EH (cell line): Measurements from ENCODE around the gene CDHR3.
"Not testable (repeated sequence)": the region's sequence is repeated elsewhere in the genome, so short reads cannot be mapped to it uniquely, and the experiment has no call there.

Experiments
- DNase-seq: peaks from one replicate; pipeline ENCODE4 v3.0.0-alpha.2; 2015; ENCODE audit warnings: low read depth

The CDHR3 gene

DNA sequence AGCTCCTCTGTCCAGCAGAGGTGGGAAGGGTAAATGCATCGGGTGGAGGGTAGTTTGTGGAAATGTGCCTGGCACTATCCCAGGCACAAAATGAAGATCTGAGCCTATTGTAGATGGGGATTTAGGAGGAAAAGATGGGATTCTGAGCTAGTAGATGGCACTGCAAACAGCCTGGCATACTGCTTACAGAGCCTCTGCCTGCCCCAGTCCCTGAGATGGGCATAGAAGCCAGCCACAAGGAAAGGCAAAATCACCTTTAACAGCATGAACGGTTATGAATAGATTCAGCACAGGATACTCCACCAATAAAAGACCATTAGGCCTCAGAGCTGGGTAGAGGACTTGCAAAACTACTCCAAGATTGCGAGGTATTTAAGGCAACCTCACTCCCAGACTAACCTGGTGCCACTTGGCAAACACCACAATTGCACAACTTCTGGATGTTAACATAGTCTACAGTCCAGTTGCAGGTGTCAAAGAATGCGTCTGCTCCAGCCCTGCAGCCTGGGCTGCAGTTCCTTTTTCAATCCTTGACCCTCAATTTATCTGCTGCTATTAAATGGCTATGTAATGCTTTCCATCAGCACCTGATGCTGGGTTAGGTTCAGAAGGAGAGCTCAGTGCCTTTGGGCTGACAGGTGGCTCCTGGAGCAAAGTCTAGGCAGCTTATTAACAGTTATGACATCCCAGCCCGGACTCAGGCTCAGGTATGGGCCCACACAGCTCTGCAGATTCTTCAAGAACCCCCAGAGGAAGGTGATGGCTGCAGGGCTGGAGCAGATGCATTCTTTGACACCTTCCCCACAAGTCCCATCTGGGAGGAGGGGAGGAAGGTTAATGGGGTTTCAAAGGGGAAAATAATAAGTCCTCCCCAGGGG lies 34.0 kb downstream of the CDHR3 start:
- no peak for DNase-seq

DNA sequence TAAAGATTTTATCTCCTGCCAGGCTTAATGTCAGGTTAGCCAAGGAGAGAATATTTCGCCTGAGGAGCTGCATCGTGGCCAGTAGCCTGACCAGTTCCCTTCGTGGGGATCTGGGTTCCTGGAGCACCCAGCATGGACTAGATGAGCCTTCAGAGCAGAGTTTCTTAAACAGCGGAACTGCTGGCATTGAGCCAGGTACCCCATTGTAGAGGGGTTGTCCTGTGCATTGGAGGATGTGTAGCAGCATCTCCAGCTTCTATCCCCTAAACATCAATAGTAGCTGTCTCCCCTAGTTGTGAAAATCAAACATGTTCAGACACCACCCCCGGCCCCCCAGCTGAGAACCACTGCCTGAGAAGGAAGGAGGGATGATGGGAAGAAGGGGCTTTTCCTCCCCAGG lies 36.2 kb downstream of the CDHR3 start:
- DNase-seq: no peak

DNA sequence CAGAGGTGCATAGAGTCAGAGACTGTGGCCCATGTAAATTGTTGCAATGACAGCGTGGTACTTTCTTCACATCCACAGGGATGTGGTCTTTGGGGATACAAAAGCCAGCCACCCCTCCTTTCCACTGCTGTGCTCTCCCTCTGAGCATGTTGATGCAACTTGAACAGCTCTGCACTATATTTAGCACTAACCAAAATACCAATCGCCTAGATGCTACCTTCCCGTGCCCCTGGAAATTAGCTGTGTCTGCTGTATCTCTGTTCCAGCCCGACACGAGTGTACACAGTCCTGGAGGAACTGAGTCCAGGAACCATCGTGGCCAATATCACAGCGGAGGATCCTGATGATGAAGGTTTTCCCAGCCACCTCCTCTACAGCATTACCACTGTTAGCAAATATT lies 38.1 kb downstream of the CDHR3 start:
- no peak for DNase-seq

DNA sequence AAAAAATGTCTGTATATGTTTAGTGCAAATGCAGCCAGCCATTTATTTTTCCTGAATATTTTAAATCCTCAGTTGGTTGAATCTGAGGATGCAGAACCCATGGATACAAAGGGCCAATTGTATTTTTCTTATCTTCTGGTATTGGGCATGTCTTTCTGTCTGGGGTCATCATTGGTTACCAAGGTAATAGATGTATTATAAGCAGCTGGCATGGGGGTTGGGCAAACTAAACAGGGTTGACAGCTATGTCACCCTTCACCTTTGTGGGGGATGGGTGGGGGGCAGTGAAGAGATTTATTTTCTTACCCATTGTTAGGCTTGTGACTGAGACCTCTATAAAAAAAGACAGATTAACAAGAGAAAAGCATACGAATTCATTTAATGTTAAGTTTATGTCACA lies 38.8 kb downstream of the CDHR3 start:
- DNase-seq: no peak

DNA sequence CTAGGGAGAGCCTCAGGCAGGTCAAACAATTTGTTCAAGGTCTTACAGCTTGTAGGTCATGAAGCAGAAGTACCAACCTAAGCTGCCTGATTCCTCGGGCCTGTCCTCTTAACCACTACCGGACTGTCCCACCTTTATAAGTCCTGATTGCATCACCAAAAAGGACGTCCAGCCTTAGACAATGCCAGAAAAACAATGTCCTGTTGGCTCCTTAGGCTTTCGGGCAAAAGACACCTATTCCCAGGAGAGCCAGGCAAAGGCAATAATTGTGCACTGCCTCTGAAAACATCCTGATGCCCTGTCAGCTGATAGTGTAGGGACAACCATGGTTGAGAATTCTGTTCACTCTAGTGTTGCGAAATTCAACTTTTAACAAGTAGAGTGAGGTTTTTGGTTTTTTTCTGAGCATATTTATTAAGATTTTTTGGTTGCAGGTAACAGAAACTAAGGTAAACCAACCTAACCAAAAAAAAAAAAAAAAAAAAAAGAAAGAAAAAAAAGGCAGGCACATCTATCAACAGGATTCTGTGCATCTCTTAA lies 40.5 kb downstream of the CDHR3 start:
- DNase-seq: no peak

DNA sequence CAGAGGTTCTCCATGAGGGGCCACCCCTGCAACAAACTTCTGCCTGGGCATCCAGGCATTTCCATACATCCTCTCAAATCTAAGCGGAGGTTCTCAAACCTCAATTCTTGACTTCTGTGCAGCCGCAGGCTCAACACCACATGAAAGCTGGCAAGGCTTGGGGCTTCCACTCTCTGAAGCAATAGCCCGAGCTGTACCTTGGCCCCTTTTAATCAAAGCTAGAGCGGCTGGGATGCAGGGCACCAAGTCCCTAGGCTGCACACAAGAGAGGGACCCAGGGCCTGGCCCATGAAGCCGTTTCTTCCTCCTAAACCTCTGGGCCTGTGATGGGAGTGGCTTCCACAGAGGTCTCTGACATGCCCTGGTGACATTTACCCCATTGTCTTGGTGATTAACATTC lies 43.8 kb downstream of the CDHR3 start:
- DNase-seq: no peak

DNA sequence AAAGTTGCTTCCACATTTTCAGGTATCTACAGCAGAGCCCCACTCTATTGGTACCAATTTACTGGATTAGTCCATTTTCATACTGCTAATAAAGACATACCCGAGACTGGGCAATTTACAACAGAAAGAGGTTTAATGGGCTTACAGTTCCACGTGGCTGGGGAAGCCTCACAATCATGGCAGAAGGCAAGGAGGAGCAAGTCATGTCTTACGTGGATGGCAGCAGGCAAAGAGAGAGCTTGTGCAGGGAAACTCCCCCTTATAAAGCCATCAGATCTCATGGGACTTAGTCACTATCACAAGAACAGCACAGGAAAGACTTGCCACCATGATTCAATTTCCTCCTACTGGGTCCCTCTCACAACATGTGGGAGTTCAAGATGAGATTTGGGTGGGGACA lies 44.7 kb downstream of the CDHR3 start:
- not testable (repeated sequence) for DNase-seq

DNA sequence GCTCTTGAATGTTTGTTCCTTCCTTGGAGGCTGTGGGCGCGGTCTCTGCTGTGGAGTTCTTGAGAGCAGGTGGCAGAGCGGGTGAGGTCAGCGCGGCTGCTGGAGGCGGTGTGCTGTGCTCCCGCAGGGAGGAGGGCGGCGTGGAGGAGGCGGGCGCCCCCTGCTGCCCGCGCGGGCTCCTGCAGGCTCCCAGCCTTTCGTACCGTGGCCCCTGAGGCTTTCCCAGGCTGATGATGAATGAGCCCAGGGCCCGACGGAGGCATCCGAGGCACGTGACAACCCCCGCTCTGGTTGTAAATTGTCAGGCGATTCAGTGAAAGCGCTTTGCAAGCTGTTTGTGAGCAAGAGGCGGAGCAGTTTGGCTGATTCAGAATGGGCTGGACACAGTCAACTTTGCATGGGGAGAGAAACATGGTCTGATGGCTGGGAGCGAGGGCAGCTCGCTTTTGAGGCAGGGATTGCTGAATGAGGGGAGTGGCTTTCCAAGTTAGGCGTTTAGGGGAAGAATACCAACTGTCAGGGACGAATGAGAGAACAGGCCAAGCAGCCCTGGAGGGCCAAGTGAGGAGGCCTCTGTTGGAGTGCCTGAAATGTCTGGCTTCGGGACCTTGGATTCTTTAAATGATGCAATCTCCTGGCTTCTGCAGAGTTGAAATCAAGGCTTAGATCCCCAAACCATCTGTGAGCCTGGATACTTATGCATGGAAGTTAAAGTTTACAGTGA lies 46.6 kb downstream of the CDHR3 start:
- DNase-seq: peak; percentile 99

DNA sequence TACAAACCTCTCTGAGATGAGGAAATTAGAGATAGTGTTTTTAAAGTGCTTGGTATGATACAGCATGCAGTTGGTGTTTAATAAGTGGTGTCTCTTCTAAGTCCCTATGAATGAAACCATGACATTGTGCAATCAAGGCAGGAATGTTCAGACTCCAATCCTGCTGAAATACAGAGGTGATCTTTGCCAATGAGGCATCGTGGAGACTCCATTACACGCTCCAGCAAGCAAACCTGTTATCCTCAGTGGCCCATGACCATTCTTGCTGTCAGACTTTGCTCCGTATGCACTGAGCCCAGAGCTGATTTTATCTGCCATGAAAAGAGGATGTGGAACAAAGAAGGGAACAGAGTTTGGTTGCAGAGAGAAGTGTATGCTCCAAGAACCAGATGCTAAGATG lies 47.3 kb downstream of the CDHR3 start:
- DNase-seq: no peak

DNA sequence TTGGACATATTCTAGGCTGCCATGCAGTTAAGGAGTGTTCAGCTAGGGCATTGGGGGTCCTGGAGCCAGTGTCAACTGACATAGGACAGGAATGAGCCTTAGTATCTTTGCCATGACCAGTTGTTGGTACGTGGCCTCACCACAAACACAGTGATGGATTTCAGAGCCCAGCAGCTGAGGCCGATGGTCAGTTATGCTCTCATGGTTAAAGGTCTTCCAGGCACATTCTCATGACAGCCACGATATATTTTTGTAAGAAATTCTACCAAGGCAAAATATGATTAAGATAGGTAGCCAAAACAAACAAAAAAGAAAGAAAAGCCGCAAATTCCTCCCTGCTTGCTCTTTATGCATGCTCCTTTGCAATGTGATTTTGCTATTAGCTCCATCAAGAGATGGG lies 47.8 kb downstream of the CDHR3 start:
- no peak for DNase-seq

DNA sequence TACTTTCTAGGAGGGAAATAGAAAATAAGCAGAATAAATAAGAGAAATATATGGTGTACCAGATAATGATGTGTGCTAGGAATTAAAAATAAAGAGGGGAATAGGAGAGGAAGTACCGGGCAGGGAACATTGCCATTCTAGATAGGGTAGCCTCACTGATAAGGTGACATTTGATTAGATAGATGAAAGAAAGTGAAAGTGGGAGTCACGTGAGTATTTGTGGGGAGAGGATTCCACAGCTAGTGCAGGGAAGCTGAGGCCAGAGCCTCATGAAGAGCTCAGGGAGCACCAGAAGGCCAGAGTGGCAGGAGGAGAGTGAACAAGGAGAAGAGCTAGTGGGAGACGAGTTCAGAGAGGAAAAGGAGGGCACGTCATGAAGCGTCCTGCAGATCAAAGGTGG lies 49.1 kb downstream of the CDHR3 start:
- no peak for DNase-seq

DNA sequence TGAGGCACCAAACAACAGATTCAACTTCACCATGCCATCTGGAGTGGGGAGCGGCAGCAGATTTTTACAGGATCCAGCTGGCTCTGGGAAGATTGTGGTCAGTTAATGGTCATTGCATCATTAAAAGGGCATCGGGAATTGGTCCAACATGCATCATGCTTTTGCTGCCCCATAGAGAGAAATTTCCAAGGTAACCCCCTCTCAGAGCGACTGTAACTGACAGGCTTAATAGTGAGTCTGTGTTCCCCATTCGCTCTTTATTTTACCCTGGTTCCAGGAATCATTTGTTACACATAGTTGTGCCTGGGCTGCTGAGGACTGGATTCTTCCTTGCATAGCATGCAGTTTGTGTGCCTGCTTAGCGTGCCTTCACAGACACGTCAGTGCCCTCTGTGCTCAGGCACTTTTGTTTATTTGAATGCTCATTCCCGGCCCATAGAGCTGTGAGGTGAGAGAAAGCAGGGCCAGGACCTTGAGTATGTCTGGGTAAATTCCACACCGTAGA lies 49.9 kb downstream of the CDHR3 start:
- DNase-seq: peak; percentile 94

DNA sequence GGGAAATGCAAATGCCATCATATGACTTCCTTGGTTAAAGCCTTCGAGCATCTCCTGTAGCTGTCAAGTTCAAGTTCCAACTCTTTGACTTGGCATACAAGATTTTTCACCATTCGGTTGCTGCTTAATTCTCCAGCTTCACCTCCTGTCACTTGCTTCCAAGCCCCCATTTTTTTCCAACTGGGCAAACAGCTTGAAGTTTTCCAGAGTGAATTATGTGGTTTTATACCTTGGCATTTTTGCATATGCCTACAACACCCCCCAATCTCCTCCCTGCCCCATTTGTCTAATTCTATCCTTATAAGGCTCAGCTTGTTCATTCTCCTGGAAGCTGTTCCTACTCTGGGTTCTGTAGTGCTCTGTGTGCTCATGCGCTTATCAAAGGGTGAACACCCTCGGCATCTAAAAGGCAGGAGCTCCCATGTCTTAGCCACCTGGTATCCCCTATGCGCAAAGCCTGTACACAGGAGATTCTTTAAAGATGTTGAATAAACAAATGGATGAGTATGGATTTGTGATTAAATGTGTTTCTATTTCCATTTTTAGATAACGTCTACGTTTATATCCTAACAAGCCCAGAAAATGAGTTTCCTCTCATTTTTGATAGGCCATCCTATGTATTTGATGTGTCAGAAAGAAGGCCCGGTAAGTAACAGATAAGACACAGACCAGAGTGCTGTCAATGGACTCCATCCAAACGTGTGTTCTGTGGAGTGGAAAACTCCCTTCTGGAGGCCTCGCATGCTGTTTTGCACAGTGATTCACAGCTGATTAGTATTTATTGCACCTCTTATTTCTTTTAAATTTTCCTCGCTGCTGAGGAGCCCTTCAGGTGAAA lies 52.5 kb downstream of the CDHR3 start:
- no peak for DNase-seq

DNA sequence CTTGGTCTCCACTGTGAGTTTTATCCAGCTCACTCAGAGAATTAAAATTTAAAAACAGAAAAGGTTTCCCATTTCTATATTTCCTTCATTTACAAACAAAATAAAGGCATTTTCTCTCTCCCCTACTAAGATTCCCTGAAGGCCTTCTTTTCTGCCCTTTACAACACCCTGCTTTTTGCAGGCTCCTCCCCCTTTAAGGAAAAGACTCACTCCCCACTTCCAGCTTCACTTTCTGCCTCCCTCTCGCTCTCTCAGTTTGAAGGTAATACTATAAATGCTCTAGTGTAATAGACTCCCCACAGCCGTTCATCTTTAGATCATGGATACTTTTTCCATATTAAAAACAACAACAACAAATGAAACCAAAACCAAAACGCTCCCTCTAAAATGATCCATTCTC lies 53.3 kb downstream of the CDHR3 start:
- no peak for DNase-seq

DNA sequence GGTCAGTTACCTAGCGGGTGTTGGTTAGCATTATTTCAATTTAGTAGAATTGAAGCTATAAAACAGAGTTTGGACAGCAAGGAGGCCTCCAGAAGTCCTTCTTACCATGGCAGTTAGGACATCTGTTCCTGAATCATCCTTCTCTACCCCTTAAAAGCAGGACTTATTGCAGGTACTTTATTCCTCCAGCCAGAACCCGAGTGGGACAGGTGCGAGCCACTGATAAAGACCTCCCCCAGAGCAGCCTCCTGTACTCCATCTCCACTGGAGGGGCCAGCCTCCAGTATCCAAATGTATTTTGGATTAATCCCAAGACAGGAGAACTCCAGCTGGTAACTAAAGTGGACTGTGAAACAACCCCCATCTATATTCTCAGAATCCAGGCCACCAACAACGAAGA lies 54.6 kb downstream of the CDHR3 start:
- no peak for DNase-seq

DNA sequence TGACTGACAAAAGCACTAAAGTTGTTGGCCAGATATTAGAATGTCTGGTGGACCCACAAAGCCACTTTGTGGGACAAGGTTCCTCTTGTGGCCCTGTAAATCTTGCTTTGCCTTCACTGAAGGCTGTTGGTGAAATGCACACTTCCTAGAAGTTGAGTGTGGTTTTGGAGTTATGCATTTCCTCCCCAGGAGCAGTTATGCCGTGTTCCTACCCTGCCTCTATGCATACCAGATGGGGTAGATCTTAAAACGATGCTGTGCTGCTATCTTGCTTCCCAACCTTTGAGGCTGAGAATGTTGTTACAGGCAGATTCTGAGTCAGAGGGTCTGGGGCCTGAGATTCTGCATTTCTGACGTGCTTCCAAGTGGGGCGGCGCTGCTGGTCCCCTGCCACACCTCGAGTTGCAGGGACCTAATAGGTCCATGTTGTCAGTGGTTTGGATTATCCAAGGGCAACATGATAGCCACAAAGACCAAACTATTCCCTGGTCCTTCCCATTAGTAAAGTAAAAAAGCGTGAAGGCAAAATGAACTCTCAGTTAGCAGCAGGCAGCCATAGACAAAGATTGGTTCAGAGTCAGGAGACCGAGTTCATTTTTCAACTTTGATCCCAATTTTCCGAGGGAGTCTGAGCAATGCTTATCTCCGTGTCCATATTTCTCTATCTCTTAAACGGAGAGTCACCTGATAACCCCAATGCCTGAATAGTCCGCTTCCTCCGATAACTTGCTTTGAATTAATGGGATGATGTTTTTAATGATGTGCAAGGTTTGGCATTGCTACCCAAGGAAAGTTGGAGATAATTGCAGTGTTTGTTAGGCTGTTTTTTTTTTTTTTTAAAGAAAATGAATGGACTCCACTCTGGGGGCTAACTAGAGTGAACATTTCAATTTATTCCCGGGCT lies 55.8 kb downstream of the CDHR3 start:
- peak; percentile 85 for DNase-seq

DNA sequence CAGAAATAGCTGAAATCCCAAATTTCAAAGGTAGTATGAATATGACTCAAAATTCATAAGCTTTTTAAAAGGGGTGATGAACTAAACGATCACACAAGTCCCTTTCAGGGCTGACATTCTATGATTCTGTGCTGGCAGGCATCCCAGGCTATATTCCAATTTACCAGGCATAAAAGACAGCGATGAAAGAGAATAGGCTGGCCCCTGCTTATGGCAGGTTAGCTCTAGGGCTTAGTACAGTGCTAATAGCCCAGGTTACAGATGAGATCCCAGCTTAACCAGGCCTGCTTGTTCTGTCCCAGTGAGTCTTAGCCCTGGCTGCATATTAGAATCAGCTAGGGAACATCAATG lies 56.4 kb downstream of the CDHR3 start:
- no peak for DNase-seq

DNA sequence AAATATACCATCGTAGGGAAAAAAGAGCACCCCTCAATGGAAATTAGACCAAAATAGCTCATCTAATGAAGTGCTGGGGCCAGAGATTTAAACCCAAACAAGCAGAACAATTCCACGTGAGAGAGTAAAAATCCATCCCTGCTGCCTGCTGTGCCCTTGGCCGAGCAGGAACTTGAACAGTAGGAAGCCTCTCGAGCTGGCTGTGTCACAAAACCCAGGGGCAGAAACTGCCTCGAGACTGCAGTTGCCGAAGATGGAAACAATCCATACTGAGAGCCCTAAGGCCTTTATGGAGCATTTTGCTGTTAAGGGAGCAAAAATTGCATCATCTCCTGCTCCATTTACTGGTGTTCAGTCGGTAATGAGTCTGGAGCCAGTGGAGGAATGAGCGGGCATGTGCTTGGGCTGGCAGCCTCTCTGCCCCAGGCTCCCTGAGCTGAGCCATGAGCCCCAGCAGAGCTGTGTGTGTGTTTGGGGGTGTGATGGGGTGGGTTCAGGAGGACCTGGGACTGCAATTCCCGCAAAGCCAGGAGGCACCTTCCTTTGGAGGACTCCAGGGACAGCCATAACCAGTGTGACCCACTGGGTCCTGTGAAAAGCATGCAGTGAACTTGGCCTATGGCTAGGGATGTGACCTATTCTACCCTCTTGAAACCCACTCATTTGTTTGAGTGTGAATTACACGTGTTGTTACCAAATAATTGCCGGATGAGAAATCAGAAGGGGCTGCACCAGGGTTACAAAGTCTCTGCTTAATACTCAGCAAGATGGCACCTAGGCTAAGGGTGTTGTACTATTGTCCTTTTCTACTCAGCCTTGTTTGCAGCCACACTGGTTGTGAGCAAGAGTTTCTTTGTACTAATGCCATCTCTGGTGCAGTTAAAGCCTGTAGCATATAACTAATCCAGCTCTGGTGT lies 58.3 kb downstream of the CDHR3 start:
- peak; percentile 79 for DNase-seq

DNA sequence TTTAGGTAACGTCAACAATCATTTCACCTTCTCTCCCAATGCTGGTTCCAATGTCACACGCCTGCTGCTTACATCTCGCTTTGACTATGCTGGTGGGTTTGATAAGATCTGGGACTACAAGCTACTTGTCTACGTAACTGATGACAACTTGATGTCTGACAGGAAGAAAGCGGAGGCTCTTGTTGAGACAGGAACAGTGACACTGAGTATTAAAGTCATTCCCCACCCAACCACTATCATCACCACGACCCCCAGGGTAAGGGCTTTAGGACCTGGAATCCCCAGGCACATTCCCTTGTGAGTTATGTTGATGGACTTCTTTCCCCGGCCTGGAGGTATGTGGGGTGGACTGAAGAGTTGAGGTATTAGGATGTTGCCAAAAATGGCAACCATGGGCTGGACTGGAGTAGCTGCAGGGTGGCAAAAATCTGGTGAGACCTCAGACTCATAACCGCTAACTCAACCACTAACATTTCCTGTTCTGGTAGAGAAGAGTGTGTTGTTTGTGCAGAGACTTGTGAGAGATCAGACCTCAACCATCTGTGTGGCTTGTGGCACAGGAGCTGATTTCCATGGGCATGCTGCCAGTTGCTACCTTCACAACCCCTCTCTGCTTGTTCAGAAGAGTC lies 59.2 kb downstream of the CDHR3 start:
- peak; percentile 64 for DNase-seq
